Endodermal cell (in vitro differentiated cells): ENCODE results near the gene EFCAB10. TPM values are rescaled to one million over a fixed set of nuclear protein-coding genes. Genes with fewer than 3 reads are reported as not detected.

Source experiments
- DNase-seq: peaks from one replicate; pipeline ENCODE4 v3.0.0-alpha.2; 2017
- H3K27ac ChIP-seq: 2 replicates; pipeline ENCODE4 v1.5.1; 2013; ENCODE audit warnings: mild to moderate bottlenecking, low read depth, low read length, moderate library complexity
- H3K27me3 ChIP-seq: 2 replicates; pipeline ENCODE4 v1.6.1; 2013; ENCODE audit warnings: mild to moderate bottlenecking, low read length, moderate library complexity; ENCODE audit not compliant: insufficient read depth, control insufficient read depth, poor library complexity, severe bottlenecking
- H3K36me3 ChIP-seq: 2 replicates; pipeline ENCODE4 v1.7.0; 2013; ENCODE audit warnings: mild to moderate bottlenecking, low read length, moderate library complexity; ENCODE audit not compliant: control insufficient read depth, insufficient read depth
- H3K4me1 ChIP-seq: one replicate; pipeline ENCODE4 v1.7.0; 2013; ENCODE audit warnings: low read length; ENCODE audit not compliant: control insufficient read depth, insufficient read depth
- H3K4me3 ChIP-seq: 2 replicates; pipeline ENCODE4 v1.5.1; 2013; ENCODE audit warnings: mild to moderate bottlenecking, low read length, moderate library complexity
- H3K9ac ChIP-seq: 2 replicates; pipeline ENCODE4 v1.6.1; 2013; ENCODE audit warnings: mild to moderate bottlenecking, low read length, moderate library complexity; ENCODE audit not compliant: poor library complexity, severe bottlenecking; ENCODE audit errors: extremely low read depth
- H3K9me3 ChIP-seq: 2 replicates; pipeline ENCODE4 v1.6.1; 2013; ENCODE audit warnings: mild to moderate bottlenecking, low read length, moderate library complexity; ENCODE audit not compliant: control insufficient read depth
- H3K27ac Mint-ChIP-seq: 2 replicates; pipeline ENCODE4 v1.8.0; 2020; ENCODE audit warnings: mixed read lengths
- H3K27me3 Mint-ChIP-seq: 2 replicates; pipeline ENCODE4 v1.8.0; 2021; ENCODE audit warnings: mild to moderate bottlenecking, mixed read lengths; ENCODE audit not compliant: insufficient read depth
- H3K36me3 Mint-ChIP-seq: 2 replicates; pipeline ENCODE4 v1.8.0; 2020; ENCODE audit warnings: low read depth, mixed read lengths
- H3K4me1 Mint-ChIP-seq: 2 replicates; pipeline ENCODE4 v1.8.0; 2020; ENCODE audit warnings: mixed read lengths
- H3K4me3 Mint-ChIP-seq: 2 replicates; pipeline ENCODE4 v1.8.0; 2020; ENCODE audit warnings: mild to moderate bottlenecking, moderate library complexity, mixed read lengths
- H3K9me3 Mint-ChIP-seq: 2 replicates; pipeline ENCODE4 v1.8.0; 2020; ENCODE audit warnings: mild to moderate bottlenecking, mixed read lengths
- CTCF ChIP-seq: fragments of 200-600 bp; sonication (generic); conservative IDR thresholded peaks from 2 replicates; pipeline ENCODE4 v1.5.0; 2021; ENCODE audit warnings: antibody characterized with exemption, mild to moderate bottlenecking
- WGBS, 2 experiments: methylation state at CpG; one replicate each; pipeline versions ENCODE4 v1.1.5 to v1.1.7; 2013; ENCODE audit warnings: missing lambda C conversion rate in 2 of 2, mixed read lengths in 1 of 2; ENCODE audit not compliant: insufficient coverage in 1 of 2, insufficient read length in 1 of 2; 5-methylcytosine and 5-hydroxymethylcytosine counted together
- total RNA-seq, 2 donors: library from RNA; stranded (reverse); fragmentation: NEBNext Ultra II Directional in 1 of 2; extraction: Animal tissue kit (Norgen Biotek cat#: 25700) in 1 of 2; gene quantifications; 2 replicates in 1 of 2; 3 replicates in 1 of 2; pipeline ENCODE4 v1.2.1, GENCODE V29; 2021

EFCAB10 gene
- total RNA-seq, 2 donors from 2014 or later = 0.68 to 0.89 TPM

- no peaks in the 10 kb centered on the region for H3K27me3 ChIP-seq
- no peak for TF ChIP-seq CTCF
- Mint-ChIP-seq H3K27me3 (no peaks in the 10 kb centered on the region), H3K4me3 (no peak overlapping the region), H3K36me3 (peaks cover 57% of the 10 kb centered on the region), H3K4me1 (no peaks in the 10 kb centered on the region), H3K9me3 (no peaks in the 10 kb centered on the region), H3K27ac (no peak overlapping the region)
- H3K36me3 ChIP-seq = peaks cover 81% of the 10 kb centered on the region
- H3K9me3 ChIP-seq = no peaks in the 10 kb centered on the region
- H3K27ac ChIP-seq = no peak overlapping the region
- WGBS, 2 experiments = 96 to 98% methylated on average over 4 of the region's 4 CpGs
- no peaks in the 10 kb centered on the region for H3K4me1 ChIP-seq
- H3K4me3 ChIP-seq = no peak overlapping the region
- DNase-seq = no peak
- H3K9ac ChIP-seq = no peak overlapping the region
These were observed 16.1 kb downstream of the EFCAB10 start for GRCh38 chr7:105565190-105565589.

DNA sequence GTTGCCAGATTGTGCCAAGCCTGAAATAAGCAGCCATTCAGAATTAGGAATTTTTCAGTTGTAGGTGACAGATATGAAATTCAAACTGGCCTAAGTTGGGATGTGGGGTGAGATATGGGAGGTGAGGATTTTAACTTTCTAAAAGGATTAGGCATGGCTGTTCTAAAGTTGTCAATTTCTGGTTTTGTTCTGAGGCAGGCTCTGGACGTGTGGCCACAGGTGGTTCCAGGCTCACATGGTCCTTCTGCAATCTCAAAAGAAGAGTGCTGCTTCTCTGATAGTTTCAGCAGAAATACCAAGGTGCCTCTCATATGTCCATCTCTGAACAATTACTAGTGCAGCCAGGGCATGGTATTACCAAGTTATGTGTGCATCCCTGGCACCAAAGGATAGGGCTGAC, 21.4 kb downstream of the EFCAB10 start:
- Histone ChIP-seq H3K27ac (no peak overlapping the region), H3K36me3 (peaks cover 77% of the 10 kb centered on the region), H3K4me3 (no peak overlapping the region), H3K4me1 (no peaks in the 10 kb centered on the region), H3K27me3 (no peaks in the 10 kb centered on the region), H3K9ac (no peak overlapping the region), H3K9me3 (no peaks in the 10 kb centered on the region)
- no peak for DNase-seq
- Mint-ChIP-seq H3K9me3 (no peaks in the 10 kb centered on the region), H3K27me3 (no peaks in the 10 kb centered on the region), H3K27ac (no peak overlapping the region), H3K4me3 (no peak overlapping the region), H3K4me1 (no peaks in the 10 kb centered on the region), H3K36me3 (peaks cover 62% of the 10 kb centered on the region)
- WGBS, 2 experiments = 92 to 100% methylated on average over 1 of the region's 1 CpG
- TF ChIP-seq CTCF = no peak

GRCh38 chr7:105538339-105538738, 43.0 kb downstream of the EFCAB10 start:
- H3K4me3 Mint-ChIP-seq = no peak overlapping the region
- H3K4me1 Mint-ChIP-seq = peaks cover 1% of the 10 kb centered on the region
- H3K36me3 Mint-ChIP-seq = peaks cover 45% of the 10 kb centered on the region
- Histone ChIP-seq H3K27ac (no peak overlapping the region), H3K4me1 (no peaks in the 10 kb centered on the region), H3K9ac (no peak overlapping the region), H3K36me3 (peaks cover 69% of the 10 kb centered on the region), H3K27me3 (no peaks in the 10 kb centered on the region), H3K9me3 (no peaks in the 10 kb centered on the region), H3K4me3 (no peak overlapping the region)
- H3K9me3 Mint-ChIP-seq = no peaks in the 10 kb centered on the region
- no peak overlapping the region for H3K27ac Mint-ChIP-seq
- no peaks in the 10 kb centered on the region for H3K27me3 Mint-ChIP-seq
- no peak for DNase-seq
- no peak for TF ChIP-seq CTCF
- 97% methylated on average over 1 of the region's 2 CpGs; no CpG with 5 or more reads in 1 of the 2 experiments for WGBS, 2 experiments
